Frontal cortex (tissue), 4 donors: ENCODE data around the gene CACNA1B. TPM values are rescaled to one million over a fixed set of nuclear protein-coding genes. Genes with fewer than 3 reads are reported as not detected.
"Not testable (repeated sequence)": the region's sequence is repeated elsewhere in the genome, so short reads cannot be mapped to it uniquely, and the experiment has no call there.

Experiments
- DNase-seq, 2 donors: peaks; one replicate each; pipeline ENCODE4 v3.0.0; 2012; ENCODE audit warnings: low spot score in 2 of 2
- FAIRE-seq: peaks from 2 replicates; lab custom pipeline; 2012; peaks lifted over from hg19 to GRCh38; lab: Jason Lieb, UNC
- total RNA-seq: library from RNA; depleted of rRNA; stranded (reverse); fragments of >200 nt; gene quantifications from one replicate; pipeline ENCODE4 v1.2.3, GENCODE V29; 2014
- donor health status: control.
- donor health status: control.
- donor health status: control.

CACNA1B gene
- 31.4 TPM for total RNA-seq

DNA sequence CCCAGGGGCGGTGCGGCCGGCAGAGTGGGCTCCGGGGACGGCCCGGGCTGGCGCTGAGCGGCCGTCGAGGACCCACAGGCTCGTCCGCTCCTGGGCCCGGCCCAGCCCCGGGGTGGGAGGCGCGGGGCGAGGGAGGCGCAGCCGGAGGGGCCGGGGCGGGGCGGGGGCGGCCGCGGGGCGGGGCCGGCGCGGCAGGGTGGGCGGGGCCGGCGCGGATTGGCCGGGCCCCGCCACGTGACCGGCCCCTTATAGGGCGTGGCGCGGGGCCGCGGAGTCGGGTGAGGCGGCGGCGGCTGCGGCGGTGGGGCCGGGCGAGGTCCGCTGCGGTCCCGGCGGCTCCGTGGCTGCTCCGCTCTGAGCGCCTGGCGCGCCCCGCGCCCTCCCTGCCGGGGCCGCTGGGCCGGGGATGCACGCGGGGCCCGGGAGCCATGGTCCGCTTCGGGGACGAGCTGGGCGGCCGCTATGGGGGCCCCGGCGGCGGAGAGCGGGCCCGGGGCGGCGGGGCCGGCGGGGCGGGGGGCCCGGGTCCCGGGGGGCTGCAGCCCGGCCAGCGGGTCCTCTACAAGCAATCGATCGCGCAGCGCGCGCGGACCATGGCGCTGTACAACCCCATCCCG lies at the start of gene CACNA1B:
Gene CACNA1B (plus strand): TSS at position 277 of the 617 bp plus-strand sequence. CDS start 152 bp downstream, at position 429.
- FAIRE-seq, result not testable (repeated sequence)
- peak; percentile 63 to 76 for DNase-seq

DNA sequence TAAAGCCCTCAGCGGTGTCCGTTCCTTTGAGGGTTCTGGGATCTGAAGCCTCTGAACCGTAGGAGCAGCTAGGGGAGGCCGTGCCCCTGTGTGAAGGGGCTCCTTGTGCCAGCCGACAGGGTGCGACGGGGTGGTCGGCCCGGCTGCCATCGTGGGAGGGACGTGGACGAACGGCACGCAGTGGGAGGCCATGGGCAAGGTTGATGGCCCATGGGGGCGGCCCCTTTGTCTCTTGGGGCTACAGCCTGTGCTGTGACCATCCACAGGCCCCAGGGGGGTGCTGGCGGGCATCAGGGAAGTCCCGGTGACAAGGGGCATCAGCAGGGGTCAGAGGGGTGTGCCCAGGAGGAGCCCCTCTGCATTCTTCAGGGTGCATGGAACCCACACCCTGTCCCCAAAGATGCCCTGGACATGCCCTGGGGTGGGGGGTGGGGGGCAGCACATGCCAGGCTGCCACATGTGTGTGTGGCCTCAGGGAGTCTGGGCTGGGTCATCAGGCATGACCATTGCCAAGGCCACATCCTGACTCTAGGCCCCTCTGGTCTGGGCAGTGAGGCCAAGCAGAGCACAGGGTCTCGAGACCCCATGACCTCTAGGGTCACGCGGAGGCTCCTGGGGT lies 49.6 kb upstream of the CACNA1B start:
- FAIRE-seq (no peak), DNase-seq (no peak)

DNA sequence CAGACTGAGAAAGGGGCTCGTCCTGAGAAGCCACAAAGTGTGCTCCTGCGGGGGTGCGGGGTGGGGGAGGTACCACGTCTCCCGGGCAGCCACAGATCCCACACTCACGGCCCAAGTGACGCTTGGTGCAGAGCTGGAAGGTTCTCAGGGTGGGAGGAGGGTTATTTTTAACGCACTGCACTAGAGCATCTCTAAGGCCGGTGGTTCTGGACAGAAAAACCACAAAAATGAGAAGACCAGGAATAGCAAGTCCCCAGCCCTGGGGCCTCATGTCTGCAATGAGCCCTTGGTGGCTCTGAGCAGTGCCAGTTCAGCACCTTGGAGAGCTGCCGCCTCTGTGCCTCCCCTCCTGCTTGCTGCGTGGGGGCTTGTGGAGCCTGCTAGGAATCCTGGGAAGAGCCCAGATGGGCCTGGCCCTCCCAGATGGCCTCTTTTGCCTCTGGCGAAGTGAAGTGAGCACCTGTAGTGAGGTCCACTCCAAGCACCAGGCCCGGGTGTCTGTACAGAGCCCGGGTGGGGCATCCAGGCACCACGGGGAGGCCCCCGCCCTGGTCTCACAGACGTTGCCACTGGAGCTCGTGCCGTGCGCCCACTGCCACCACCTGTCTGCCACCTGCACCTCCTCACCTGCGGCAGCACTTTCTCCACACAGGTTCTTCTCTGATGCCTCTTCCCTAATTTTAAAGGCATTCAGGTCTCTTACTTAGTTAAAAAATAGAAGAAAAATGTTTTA lies 48.9 kb upstream of the CACNA1B start:
- DNase-seq, result peak in 1 of 2 donors; percentile 54
- FAIRE-seq, result no peak

DNA sequence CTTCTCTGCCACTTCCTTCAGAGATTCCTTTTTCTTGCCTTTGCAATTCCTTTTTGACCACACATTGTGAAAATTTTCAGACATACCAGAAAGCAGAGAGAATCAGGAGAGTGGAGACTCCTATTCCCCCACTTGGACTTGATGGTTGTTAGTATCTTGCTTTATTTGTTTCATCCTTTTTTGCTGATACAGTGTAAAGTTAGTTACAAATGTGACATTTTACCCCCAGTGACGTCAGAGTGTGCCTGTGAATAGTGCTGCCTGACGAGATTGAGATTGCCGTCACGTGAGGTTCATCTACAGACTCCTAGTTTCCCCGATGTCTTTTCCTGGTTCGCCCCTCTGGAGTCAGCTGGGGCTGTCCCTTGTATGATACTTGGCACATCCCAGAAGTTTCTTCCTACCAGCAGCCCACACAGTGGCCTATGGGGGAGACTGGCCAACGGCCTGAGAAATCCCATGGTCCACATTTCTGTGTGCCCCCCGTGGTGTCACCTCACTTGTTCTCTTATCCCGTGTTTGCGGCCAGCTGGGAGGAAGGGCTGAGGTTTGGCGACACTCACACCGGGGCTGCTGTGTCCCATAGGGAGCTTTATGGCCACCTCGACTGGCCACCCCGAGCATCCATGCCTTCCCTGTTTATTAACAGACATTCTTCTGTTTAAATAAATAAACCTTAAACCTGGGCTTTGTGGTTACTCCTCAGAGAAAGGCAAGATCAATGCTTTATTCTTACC lies 48.2 kb upstream of the CACNA1B start:
- DNase-seq (no peak), FAIRE-seq (no peak)

DNA sequence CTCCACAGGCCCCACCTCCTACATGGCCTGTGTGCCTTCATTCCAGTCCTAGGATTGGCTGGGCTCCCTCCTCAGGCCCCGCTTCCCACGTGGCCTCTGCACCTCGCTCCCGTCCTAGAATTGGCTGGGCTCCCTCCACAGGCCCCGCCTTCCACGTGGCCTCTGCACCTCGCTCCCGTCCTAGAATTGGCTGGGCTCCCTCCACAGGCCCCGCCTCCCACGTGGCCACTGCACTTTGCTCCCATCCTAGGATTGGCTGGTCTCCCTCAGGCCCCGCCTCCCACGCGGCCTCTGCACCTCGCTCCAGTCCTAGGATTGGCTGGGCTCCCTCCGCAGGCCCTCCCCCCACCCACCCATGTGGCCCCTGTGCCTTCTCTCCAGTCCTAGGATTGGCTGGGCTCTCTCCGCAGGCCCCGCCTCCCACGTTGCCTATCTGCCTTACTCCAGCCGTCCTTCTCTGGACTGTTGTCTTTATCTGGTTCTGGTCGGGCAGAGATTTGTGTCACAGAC lies 45.3 kb upstream of the CACNA1B start:
- DNase-seq, result peak in 1 of 2 donors; percentile 5
- no peak for FAIRE-seq

DNA sequence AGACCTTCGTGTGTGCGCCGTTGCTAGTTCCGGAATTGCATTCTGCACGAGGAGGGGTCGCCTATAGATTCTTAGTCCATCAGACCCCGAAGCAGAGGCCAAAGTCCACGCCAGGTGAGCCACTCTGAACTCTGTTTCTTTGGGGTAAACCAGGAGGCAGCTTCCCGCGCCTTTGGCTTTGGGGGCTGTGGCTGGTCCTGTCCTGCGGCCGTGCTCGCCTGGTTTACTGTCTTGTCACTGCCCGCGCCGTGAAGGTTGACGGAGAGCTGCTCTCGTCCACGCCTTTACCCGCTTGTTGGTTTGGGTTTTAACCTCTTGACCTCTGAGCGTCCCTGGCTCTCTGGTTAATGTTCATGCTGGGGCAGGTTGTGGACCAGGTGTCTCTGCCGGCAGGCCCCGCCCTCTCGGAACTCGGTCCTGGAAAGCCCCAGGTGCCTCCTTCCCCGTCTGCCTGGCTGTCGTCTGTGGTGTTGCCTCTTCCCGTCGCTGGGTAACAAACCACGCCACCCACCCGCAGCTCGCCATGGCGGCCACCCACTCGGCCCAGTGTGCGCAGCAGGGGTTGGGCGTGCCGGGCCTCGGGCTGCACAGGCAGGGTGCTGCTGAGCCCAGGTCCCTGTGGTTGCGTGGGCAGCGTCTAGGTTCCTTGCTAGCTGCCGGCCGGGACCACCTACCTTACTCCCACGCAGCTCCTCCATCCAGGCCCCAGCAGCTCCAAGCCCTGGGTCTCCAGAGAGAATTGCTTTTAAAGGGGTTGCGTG lies 44.6 kb upstream of the CACNA1B start:
- FAIRE-seq (no peak), DNase-seq (peak in 1 of 2 donors; percentile 17)

DNA sequence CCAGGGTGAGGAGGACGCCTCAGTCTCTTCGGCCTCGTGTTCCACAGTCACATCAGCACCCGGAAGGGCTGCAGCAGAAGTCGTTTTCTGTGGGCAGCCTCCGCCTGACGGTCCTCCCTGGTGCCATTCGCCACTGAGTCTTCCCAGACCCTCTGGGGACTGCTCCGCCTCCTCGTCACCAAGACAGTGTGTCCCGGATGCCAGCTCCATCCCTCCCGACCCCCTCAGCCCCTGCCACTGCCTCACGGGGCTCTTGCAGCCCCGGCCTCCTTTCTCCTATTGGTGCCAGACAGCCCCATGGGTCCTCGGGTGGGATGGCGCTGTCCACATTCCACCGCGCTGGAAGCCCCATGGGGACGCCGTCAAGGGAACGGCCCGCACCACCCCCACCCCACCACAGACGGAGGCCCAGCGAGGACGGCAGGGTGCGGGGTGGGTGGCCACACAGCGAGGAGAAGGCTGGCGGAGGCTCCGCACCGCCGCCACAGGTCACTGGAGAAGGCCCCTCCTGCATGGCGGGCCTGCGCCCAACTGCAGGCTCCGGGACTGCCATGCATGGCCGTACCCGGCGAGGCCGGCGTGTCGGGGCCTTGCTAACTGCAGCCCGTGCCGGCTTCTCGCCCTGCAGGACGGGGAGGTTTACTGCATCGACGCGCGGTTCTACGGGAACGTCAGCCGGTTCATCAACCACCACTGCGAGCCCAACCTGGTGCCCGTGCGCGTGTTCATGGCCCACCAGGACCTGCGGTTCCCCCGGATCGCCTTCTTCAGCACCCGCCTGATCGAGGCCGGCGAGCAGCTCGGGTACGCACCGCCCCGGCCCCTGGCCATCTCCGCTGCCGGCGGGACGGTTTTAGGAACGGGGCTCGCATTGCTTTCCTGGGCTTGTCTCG lies 43.6 kb upstream of the CACNA1B start:
- DNase-seq, result peak in 1 of 2 donors; percentile 14
- FAIRE-seq, result no peak

DNA sequence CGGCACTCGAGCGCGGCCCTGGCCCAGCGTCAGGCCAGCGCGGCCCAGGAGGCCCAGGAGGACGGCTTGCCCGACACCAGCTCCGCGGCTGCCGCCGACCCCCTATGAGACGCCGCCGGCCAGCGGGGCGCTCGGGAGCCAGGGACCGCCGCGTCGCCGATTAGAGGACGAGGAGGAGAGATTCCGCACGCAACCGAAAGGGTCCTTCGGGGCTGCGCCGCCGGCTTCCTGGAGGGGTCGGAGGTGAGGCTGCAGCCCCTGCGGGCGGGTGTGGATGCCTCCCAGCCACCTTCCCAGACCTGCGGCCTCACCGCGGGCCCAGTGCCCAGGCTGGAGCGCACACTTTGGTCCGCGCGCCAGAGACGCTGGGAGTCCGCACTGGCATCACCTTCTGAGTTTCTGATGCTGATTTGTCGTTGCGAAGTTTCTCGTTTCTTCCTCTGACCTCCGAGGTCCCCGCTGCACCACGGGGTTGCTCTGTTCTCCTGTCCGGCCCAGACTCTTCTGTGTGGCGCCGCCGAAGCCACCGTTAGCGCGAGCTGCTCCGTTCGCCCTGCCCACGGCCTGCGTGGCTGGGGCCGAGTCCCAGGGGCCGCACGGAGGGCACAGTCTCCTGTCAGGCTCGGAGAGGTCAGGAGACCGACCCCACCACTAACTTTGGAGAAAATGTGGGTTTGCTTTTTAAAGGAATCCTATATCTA lies 42.6 kb upstream of the CACNA1B start:
- FAIRE-seq (no peak), DNase-seq (peak in 1 of 2 donors; percentile 7)

DNA sequence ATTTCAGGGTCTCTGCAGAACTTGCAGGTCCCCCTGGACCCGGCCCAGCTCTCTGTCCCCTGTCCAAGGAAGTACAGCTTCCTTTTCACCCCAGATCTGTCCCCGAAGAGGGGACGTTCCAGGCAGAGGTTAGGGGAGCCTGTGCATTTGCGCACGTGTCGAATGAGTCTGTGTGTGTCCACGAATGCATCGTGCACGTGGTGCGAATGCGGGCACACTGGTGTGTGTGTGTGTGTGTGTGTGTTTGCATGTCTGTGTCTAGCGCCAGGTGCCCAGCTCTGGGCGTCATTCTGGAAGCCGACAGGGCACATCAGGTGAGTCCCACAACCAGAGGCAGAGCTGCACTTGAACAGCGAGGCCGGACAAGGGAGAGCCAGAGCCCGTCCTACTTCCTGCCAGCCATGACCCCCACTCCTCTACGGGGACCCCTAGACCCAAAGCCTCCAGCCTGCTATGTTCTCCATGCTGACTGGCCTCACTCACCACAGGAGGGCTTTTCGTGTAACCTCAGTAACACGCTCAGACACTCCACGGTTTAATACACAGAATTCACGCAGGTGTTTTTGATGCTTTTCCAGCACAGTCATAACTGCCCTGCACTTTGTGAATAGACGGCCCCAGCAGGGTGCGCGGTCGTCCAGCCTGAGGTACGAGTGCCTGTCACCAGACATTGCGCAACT lies 41.3 kb upstream of the CACNA1B start:
- no peak for FAIRE-seq

DNA sequence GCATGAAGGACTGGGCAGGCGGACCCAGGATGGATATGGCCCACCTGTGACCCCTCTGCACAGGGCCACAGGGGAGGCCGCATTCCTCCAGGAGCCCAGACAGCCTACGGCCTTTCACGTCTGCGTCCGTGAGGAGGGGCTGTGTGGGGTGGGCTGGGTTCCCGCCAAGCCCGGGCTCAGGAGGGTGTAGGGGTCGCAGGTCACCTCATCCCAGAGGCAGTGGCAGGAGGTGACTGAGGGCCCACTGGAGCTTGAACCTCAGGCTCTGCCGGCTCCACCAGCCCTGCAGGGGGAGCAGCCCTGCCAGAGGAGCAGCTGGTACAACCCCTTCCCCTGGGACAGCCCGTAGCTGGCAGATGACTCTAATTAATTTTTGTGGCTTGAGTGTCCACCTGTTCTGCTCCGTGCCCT lies 40.7 kb upstream of the CACNA1B start:
- no peak for DNase-seq

More for the DNA sequence above, 41.3 kb upstream of the CACNA1B start:
- peak in 1 of 2 donors; percentile 4 for DNase-seq

DNA sequence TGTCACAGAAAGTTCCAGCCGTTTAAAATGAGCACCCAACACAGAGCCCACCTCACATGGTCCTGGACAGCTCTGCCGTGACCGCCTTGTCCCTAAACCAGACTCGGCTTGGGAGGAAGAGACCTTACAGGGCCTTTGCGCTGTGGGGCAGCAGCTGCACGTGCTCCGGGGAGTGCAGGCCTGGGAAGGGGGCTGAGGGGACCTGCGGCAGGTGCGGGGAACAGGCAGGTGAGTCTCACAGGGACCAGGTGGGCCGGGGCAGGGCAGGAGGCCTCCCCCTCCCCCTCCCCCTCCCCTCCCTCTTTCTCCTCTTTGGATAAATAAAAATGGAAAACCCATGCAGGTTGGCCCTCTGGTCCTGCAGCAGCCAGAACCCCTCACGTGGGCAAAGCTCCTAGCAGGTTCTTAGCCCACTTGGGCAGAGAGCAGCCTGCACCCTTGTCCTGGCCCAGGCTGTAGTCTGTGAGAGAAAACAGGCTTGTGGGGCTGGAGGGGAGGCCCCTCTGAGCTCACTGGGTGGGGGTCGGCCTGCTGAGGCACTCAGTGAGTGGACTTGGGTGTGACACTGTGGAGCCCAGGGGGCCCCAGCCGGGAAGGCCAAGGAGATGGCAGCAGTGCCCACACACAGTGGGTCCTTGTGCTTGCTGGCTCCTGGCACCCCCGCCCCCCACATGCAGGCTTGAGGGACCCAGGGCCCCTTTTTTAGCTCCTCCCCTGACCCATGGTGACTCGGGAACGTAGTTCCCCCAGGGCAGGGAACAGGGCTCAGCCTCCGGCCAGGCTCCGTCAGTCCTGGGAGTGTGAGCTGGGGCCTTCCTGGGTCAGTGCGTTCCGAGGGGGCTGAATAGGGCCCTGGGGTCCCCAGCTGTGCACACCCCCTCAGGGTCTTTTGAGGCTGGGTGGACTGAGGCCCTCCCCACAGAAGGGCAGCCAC lies 40.0 kb upstream of the CACNA1B start:
- DNase-seq (no peak), FAIRE-seq (no peak)

More for the DNA sequence above, 40.7 kb upstream of the CACNA1B start:
- no peak for FAIRE-seq

DNA sequence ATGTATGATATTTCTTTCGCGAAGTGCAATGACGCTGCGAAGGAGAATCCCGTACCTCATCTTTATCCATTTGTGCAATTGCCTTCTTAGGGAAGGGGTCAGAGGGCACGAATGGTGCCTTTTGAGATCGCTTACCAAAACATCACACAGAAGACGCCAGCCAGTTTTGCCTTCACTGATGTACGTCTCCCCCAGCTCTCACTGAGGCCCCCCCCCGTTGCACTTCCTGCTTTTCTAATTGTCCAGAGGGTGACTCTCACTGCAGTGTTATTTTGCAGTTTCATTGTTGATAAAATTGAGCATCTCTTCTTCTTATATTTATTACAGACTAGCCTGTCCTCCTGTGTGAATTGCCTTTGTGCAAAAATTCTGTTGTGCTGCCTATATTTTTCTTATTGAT lies 39.0 kb upstream of the CACNA1B start:
- no peak for DNase-seq
- no peak for FAIRE-seq

DNA sequence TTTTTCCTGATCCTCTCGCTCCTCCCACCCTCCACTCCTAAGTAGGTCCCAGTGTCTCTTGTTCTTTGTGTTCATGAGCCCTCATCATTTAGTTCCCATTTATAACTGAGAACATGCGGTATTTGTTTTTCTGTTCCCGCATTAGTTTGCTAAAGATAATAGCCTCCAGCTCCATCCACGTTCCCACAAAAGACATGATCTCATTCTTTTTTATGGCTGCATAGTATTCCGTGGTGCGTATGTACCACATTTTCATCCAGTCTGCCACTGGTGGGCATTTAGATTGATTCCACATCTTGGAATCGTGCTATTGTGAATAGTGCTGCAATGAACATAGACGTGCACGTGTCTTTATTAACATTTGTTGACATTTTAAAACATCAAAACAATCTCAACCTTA lies 34.2 kb upstream of the CACNA1B start:
- FAIRE-seq, result no peak

DNA sequence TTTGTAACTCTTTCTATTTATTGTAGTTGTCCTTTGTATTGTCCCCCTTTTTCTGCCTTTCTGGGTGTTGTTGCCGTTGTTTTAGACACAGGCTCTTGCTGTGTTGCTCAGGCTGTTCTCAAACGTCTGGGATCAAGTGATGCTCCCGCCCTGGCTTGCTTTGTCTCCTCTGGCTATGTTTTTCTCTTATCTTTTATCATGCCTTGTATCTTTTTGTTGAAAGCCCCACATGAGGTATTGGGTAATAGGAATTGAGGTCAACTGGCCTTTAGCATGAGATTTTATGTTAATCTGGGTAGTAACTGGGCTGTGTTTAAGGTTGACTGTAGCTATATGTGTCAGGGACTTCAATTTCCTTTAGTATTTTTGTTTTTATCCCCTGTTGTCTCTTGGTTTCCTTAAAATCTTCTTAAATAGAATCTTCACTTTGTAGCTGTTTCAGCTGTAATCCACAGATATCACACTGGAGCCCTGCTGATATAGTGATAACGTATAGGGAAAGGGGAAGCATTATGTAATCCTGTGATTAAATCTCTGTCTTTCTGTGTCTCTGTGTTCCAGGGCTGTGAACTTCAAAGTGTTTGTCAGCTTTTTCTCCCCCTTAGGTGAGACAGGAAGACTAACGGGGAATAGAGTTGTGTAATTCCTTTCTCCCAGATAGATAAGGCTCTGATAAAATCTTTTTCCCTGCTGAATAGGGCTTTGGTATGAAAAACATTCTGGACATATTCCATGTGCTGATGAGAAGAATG lies 25.9 kb upstream of the CACNA1B start:
- FAIRE-seq, result no peak
- DNase-seq, result no peak

More for the DNA sequence above, 34.2 kb upstream of the CACNA1B start:
- DNase-seq, result no peak

DNA sequence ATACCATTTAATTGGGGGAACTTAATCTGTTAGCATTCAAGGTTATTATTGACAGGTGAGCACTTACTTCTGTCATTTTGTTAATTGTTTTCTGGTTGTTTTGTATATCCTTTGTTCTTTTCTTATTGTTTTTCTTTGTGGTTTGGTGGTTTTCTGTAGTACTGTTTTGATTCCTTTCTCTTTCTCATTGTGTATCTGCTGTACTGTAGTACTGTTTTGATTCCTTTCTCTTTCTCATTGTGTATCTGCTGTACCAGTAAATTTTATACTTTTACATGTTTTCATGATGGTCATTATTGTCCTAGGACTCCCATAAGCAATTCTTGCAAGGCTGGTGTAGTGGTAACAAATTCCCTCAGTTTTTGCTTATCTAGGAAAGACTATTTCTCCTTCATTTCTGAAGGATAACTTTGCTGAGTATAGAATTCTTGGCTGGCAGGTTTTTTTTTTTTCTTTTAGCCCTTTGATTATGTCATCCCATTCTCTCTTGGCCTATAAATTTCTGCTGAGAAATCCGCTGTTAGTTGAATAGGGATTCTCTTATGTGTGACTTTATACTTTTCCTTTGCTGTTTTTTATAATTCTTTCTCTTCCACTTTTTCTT lies 24.1 kb upstream of the CACNA1B start:
- FAIRE-seq, result no peak
- DNase-seq, result no peak
